HG02973 (cell line): ENCODE data around the gene ENPP3.
"Not testable (repeated sequence)": the region's sequence is repeated elsewhere in the genome, so short reads cannot be mapped to it uniquely, and the experiment has no call there.

ENCODE experiments used
- ATAC-seq: cut with Tn5 transposase; IDR thresholded peaks from one replicate; pipeline ENCODE4 v1.9.1; 2021; ENCODE audit warnings: moderate library complexity; ENCODE audit not compliant: unreplicated experiment

Gene ENPP3

GRCh38 chr6:131731224-131731623 is 94.1 kb downstream of the ENPP3 start:
- no peak for ATAC-seq

- ATAC-seq: no peak
These were observed 96.4 kb downstream of the ENPP3 start for GRCh38 chr6:131733376-131734016.

GRCh38 chr6:131736003-131736596 is 99.0 kb downstream of the ENPP3 start:
- ATAC-seq: no peak

DNA sequence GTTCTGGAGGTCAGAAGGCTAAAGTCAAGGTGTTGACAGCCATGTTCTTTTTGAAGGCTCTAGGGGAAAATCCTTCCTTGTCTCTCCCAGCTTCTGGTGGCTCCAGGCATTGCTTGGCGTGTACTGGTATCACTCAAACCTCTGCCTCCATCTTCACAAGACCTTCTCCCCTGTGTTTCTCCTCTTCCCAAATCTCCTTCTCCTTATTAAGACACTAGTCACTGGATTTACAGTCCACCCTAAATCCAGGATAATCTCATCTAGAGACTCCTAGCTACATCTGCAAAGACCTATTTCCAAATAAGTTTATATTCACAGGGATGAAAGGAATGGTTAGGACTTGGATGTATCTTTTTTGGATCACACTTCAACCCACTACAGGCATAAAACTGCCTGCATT is 99.7 kb downstream of the ENPP3 start:
- no peak for ATAC-seq

DNA sequence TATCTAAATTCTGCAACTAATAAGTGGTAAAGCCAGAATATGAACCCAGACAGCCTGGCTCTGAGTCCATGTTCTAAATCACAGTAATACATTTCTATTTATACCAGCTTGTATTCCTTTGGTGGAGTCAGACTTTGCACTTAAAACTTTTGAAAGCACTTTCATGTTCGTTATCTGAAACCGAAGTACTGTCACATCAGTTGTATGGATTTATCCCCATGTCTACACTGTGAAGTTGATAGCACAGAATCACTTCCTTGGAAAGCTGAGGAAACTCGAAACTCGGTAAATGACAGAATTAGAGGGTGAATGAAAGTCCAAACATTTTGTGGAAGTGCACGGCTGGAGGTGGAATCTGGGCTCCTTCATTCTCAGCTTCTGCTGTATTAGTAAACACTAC is 102.0 kb downstream of the ENPP3 start:
- no peak for ATAC-seq

DNA sequence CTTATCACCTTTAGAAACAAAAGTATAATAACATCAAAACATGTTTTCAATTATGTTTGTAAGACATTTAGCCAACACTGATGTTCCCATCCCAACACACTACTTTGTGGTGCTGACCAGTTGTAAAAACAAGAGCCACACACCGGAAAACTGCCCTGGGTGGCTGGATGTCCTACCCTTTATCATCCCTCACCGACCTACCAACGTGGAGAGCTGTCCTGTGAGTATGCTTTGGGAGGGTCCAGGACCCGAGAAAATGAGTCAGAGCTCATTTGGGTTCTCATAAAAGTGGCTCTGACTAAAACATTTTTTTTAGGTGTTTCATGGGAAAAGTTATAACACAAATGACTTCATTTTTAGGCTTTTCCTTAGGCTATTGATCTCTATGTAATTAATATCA is 103.1 kb downstream of the ENPP3 start:
- no peak for ATAC-seq

GRCh38 chr6:131741688-131742393 is 104.7 kb downstream of the ENPP3 start:
- ATAC-seq: no peak

GRCh38 chr6:131744432-131745287 is 107.6 kb downstream of the ENPP3 start:
- ATAC-seq: no peak

GRCh38 chr6:131745476-131745875 is 108.4 kb downstream of the ENPP3 start:
- no peak for ATAC-seq

DNA sequence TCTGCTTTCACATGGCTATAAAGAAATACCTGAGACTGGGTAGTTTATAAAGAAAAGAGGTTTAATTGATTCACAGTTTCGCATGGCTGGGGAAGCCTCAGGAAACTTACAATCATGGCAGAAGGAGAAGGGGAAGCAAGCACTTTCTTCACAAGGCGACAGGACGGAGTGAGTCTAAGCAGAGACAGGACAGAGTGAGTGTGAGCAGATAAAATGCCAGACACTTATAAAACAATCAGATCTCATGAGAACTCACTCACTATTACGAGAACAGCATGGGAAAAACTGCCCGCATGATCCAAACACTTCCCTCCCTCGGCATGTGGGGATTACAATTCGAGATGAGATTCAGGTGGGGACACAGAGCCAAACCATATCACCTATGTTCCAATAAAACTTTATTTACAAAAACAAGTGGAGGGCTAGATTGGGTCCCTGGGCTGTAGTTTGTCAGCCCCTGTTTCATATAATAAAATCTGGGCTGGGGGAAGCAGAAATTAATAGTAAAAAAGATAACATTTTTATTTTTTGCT is 110.8 kb downstream of the ENPP3 start:
- ATAC-seq: no peak

DNA sequence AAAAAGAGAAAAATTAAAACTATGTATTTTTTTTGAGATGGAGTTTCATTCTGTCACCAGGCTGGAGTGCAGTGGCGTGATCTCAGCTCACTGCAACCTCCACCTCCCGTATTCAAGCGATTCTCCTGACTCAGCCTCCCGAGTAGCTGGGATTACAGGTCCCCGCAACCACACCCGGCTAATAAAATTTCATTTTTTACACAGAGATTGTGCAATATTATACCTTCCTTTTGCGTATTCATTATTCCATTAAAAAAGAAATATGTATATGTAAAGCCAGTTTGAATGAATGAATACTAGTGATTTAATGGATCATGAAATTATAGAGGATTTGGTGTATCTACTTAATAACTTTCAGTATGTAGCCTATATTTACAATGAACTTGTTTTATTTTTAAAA is 111.9 kb downstream of the ENPP3 start:
- ATAC-seq: no peak

- not testable (repeated sequence) for ATAC-seq
These were observed 114.1 kb downstream of the ENPP3 start for GRCh38 chr6:131751012-131751715.

GRCh38 chr6:131754088-131754487 is 117.0 kb downstream of the ENPP3 start:
- no peak for ATAC-seq

DNA sequence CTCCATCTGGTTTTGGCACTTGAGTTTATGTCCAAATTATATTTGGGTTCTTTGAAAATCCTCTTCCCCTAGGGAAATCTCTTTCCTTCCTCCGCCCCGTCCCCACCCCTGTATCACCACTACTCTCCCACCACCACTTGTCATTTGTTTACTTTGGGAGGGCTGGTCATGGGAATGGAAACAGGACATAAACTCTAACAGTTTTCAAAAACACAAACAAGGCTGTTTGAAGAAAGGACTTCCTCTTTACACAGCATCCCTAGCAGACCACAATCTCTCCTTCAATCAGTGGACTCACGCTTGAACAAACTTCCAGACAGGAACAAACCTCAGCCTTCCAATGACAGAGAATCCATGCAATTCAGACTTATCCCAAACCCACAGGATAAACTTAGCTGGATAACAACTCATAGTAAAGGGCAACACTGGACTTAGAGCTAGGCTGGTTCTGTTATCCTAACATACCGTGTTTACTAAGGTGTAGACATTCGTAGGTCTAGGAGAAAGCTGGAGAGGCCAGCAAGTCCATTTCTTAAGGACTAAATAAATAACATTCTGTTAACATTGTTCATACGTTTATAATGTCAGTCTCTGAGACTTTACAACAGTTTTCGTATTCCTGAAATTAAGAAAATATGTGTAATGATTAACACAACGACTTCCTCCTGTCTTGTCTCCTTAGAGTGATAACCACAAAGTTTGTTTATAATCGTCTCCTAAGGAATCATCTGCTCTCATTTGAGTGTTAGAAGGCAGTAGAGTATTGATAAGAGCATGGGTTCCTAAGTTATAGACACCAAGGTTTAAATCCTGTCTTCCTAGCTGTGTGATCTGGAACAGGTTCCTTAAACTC is 117.8 kb downstream of the ENPP3 start:
- no peak for ATAC-seq

DNA sequence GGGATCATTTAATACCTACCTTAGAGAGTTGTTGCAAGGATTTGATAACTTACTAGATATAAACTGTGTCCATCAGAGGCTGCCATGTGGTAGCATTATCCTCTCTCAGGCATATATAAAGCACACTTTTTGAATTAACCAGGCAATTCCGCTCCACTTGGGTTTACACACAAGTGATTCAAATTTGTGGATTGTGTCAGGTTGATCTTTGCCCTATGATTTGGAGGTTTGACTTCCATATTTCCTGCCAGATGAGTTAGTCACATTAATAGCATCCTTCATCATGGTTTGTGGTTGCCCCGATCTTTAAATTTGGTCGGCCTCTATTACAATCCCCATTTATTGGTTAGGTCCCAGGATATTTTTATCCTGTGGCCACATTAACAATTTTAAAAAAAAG is 118.5 kb downstream of the ENPP3 start:
- no peak for ATAC-seq

DNA sequence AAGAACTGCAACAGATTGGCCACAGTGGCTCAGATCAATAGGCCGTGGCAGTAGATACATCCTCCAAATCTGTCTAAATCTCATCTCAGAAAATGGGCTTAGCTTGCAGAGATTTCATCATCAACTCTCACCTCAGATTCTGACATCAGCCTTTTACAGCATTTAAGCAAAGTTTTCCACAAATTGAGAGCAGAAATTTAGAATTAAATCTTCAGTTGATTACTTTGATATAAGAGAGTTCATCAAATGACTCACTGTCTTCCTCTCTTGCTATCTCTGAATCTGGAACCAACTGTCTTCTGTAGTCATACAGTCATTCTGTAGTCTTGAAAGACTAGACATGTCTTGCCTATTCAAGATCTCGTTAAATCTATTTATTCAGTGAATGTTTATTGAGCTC is 118.9 kb downstream of the ENPP3 start:
- ATAC-seq: no peak

DNA sequence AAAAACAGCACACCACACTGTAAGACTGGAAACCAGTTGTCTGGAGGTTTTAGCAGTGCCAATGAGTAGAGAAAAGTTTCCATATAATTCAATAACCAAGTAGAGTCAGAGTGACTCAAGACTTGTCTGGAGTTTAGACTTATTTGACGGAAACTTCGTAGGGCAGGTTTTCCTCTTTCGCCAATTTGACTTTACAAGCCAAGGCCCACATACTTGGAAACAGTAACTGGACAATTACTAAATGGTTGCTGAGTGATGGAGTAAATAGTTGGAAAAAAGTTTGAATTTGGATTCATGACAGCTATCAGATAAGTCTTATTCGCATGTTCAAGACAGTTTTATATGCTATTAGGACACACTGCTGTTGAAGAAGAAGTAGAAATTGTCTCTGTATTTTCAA is 121.8 kb downstream of the ENPP3 start:
- no peak for ATAC-seq

DNA sequence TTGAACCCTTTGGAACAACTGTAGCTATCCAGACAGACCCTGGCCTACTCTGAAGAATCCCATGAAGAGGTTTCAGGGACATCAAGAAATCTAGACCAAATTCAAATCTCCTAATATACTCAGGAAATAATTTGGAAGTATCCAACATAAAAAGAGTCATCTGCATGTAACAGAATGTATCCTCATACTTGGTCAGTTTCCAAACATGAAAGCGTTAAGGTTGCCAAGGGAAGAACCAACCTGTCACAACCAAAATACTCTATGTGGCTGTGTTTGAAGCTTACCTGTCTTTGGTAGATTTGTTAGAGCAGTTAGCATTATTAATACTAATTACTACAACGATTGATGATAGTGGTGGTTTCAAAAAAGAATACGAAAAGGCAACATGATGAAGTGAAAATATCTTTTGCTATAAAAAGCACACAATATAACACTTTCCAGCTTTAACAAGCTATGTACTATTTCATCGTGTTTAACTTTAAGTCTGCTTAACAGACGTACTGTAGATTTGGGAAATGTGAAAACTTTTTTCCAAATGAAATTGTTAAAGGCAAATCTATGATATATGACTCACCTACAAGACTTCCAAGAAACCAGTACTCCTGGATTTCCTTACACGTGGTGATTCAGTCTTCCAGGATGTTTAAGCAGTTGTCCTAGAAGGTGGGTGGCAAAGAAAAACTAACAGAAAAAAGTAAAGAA is 124.1 kb downstream of the ENPP3 start:
- ATAC-seq: no peak

GRCh38 chr6:131761762-131762067 is 124.6 kb downstream of the ENPP3 start:
- ATAC-seq: no peak
